DND-41 (cell line): ENCODE data around the gene DNAAF5.

Source experiments
- ATAC-seq: fragments of 200-7000 bp; cut with Tn5 transposase; 3 replicates; pipeline ENCODE4 v1.9.1; 2021; ENCODE audit warnings: low read depth; ENCODE audit not compliant: insufficient read depth
- DNase-seq: peaks from one replicate; pipeline ENCODE4 v3.0.0-alpha.2; 2020
- H2AFZ ChIP-seq: 2 replicates; pipeline ENCODE4 v1.6.0; 2012; ENCODE audit warnings: low read depth, low read length
- H3K27ac ChIP-seq: 2 replicates; pipeline ENCODE4 v1.5.1; 2012; ENCODE audit warnings: low read length, inconsistent platforms
- H3K27me3 ChIP-seq: fragments of 200-600 bp; sonication (generic); 2 replicates; pipeline ENCODE4 v1.6.0; 2012; ENCODE audit warnings: low read length, mild to moderate bottlenecking, inconsistent platforms; ENCODE audit not compliant: insufficient read depth, poor library complexity
- H3K36me3 ChIP-seq: 2 replicates; pipeline ENCODE4 v1.5.1; 2012; ENCODE audit warnings: low read length, inconsistent platforms; ENCODE audit not compliant: insufficient read depth
- H3K4me1 ChIP-seq: 2 replicates; pipeline ENCODE4 v1.5.1; 2012; ENCODE audit warnings: mild to moderate bottlenecking, low read length; ENCODE audit not compliant: insufficient read depth
- H3K4me2 ChIP-seq: 2 replicates; pipeline ENCODE4 v1.6.0; 2012; ENCODE audit warnings: mild to moderate bottlenecking, moderate library complexity, low read length, inconsistent platforms; ENCODE audit not compliant: insufficient read depth
- H3K4me3 ChIP-seq, 2 experiments: fragments of 200-600 bp in 1 of 2; shearing (Covaris generic) in 1 of 2; 2 replicates each; pipeline ENCODE4 v1.5.1; 2012 to 2016; ENCODE audit warnings: inconsistent platforms in 2 of 2, low read length in 2 of 2, mild to moderate bottlenecking in 2 of 2, low read depth in 1 of 2, moderate library complexity in 1 of 2
- H3K79me2 ChIP-seq: 2 replicates; pipeline ENCODE4 v1.6.0; 2012; ENCODE audit warnings: low read length, inconsistent platforms; ENCODE audit not compliant: insufficient read depth
- H3K9ac ChIP-seq: 2 replicates; pipeline ENCODE4 v1.6.0; 2012; ENCODE audit warnings: low read depth, mild to moderate bottlenecking, inconsistent platforms, low read length, moderate library complexity
- H3K9me3 ChIP-seq: 2 replicates; pipeline ENCODE4 v1.5.1; 2012; ENCODE audit warnings: low read length, moderate library complexity, mild to moderate bottlenecking, inconsistent platforms; ENCODE audit not compliant: insufficient read depth, severe bottlenecking
- H4K20me1 ChIP-seq: 2 replicates; pipeline ENCODE4 v1.6.0; 2012; ENCODE audit warnings: low read length; ENCODE audit not compliant: insufficient read depth
- CTCF ChIP-seq: IDR thresholded peaks from 2 replicates; pipeline ENCODE4 v1.5.1; 2012; ENCODE audit warnings: borderline replicate concordance, low read length, moderate library complexity, mild to moderate bottlenecking; ENCODE audit not compliant: poor library complexity, severe bottlenecking; ENCODE audit errors: extremely low read depth
- EZH2 ChIP-seq: IDR thresholded peaks from 3 replicates; pipeline ENCODE4 v1.6.1; 2012; ENCODE audit warnings: borderline replicate concordance, low read depth, mild to moderate bottlenecking, moderate library complexity, low read length, inconsistent platforms; ENCODE audit not compliant: severe bottlenecking

Gene DNAAF5

GRCh38 chr7:784971-785370 is 58.5 kb downstream of the DNAAF5 start:
- Histone ChIP-seq H3K27me3 (no peaks in the 10 kb centered on the region), H3K4me3 (no peak overlapping the region), H3K4me2 (no peak overlapping the region), H4K20me1 (peaks cover 9% of the 10 kb centered on the region; the same call in 1 of the 2 replicates), H3K9me3 (no peaks in the 10 kb centered on the region), H3K27ac (no peak overlapping the region), H2AFZ (no peak overlapping the region), H3K4me1 (no peaks in the 10 kb centered on the region), H3K9ac (no peak overlapping the region), H3K79me2 (no peaks in the 10 kb centered on the region), H3K36me3 (peaks cover 66% of the 10 kb centered on the region)
- ATAC-seq (no peak), DNase-seq (no peak)
- TF ChIP-seq EZH2 (no peak), CTCF (no peak)

GRCh38 chr7:785416-785815 is 58.9 kb downstream of the DNAAF5 start:
- H3K27me3 ChIP-seq = no peaks in the 10 kb centered on the region
- no peak overlapping the region for H3K4me3 ChIP-seq
- peaks cover 62% of the 10 kb centered on the region for H3K36me3 ChIP-seq
- no peaks in the 10 kb centered on the region for H3K4me1 ChIP-seq
- no peak overlapping the region for H3K9ac ChIP-seq
- no peak for TF ChIP-seq CTCF
- TF ChIP-seq EZH2 = no peak
- peaks cover 9% of the 10 kb centered on the region; the same call in 1 of the 2 replicates for H4K20me1 ChIP-seq
- no peaks in the 10 kb centered on the region for H3K79me2 ChIP-seq
- DNase-seq (no peak), ATAC-seq (no peak)
- no peak overlapping the region for H2AFZ ChIP-seq
- no peak overlapping the region for H3K4me2 ChIP-seq
- H3K9me3 ChIP-seq = no peaks in the 10 kb centered on the region
- H3K27ac ChIP-seq = no peak overlapping the region

- no peak overlapping the region for H3K27ac ChIP-seq
- TF ChIP-seq CTCF = peak; percentile 84
- TF ChIP-seq EZH2 = no peak
- no peak overlapping the region for H3K4me2 ChIP-seq
- H3K9ac ChIP-seq = no peak overlapping the region
- no peak overlapping the region for H2AFZ ChIP-seq
- peak; percentile 82 for ATAC-seq
- no peaks in the 10 kb centered on the region for H3K27me3 ChIP-seq
- H3K4me1 ChIP-seq = no peaks in the 10 kb centered on the region
- no peaks in the 10 kb centered on the region for H3K79me2 ChIP-seq
- peak; percentile 64 for DNase-seq
- peaks cover 9% of the 10 kb centered on the region; the same call in 1 of the 2 replicates for H4K20me1 ChIP-seq
- H3K9me3 ChIP-seq = no peaks in the 10 kb centered on the region
- peaks cover 49% of the 10 kb centered on the region for H3K36me3 ChIP-seq
- H3K4me3 ChIP-seq = no peak overlapping the region
Measured at GRCh38 chr7:786472-787255, 60.2 kb downstream of the DNAAF5 start.
